GM12864 (cell line): ENCODE measurements around the gene NHS.

Experiments
- DNase-seq: peaks from one replicate; pipeline ENCODE4 v3.0.0-alpha.2; 2011; ENCODE audit warnings: low read depth
- H3K4me3 ChIP-seq: 2 replicates; pipeline ENCODE4 v1.5.1; 2011; ENCODE audit warnings: mild to moderate bottlenecking, low read depth, low read length, control low read depth
- TF ChIP-seq, protein P1 (sequence below): IDR thresholded peaks from 2 replicates; pipeline ENCODE4 v1.5.1; 2011; ENCODE audit warnings: low read depth, mild to moderate bottlenecking, moderate library complexity, low read length, control low read depth, inconsistent platforms; ENCODE audit errors: missing control alignments

The NHS gene

DNA sequence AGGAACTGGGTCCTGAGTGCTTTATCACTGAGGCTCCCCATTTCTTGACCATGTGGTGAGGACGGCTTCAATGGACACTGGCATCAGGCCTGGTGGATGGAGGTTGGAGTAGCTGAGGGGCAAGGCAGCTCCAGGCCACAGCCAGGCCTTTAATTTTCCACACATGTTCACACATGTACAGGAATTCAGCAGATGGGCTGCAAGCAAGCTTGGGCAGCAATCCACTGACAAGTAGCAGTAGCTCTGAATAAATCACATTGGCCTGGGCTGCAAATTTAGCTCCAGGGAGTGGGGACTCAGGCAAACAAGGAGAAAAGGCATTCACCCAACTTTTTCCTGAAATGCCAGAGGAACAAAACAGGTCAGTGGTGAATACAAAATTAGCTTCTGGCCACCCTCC lies 254.5 kb downstream of the NHS start:
- TF ChIP-seq, protein P1, sequence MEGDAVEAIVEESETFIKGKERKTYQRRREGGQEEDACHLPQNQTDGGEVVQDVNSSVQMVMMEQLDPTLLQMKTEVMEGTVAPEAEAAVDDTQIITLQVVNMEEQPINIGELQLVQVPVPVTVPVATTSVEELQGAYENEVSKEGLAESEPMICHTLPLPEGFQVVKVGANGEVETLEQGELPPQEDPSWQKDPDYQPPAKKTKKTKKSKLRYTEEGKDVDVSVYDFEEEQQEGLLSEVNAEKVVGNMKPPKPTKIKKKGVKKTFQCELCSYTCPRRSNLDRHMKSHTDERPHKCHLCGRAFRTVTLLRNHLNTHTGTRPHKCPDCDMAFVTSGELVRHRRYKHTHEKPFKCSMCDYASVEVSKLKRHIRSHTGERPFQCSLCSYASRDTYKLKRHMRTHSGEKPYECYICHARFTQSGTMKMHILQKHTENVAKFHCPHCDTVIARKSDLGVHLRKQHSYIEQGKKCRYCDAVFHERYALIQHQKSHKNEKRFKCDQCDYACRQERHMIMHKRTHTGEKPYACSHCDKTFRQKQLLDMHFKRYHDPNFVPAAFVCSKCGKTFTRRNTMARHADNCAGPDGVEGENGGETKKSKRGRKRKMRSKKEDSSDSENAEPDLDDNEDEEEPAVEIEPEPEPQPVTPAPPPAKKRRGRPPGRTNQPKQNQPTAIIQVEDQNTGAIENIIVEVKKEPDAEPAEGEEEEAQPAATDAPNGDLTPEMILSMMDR: no peak
- DNase-seq: no peak
- H3K4me3 ChIP-seq: no peak overlapping the region

DNA sequence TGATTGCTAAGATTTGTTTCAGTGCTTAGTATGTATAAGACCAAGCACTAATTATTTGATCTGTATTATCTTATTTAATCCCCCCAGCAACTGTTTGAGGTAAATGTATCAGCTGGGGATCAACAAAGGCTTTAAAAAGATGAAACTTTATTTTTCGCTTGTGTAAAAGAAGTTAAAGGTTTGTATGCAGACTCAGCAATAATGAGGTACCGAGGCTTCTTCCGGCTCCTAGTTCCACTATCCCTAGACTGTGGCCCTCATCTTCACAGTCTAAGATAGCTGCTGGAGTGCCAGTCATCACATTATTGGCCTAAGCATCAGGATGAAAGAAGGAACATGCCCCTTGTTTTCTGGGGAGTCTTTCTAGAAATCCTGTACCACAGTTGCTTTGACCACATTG lies 256.6 kb downstream of the NHS start:
- TF ChIP-seq, protein P1: no peak
- no peak overlapping the region for H3K4me3 ChIP-seq
- DNase-seq: no peak

DNA sequence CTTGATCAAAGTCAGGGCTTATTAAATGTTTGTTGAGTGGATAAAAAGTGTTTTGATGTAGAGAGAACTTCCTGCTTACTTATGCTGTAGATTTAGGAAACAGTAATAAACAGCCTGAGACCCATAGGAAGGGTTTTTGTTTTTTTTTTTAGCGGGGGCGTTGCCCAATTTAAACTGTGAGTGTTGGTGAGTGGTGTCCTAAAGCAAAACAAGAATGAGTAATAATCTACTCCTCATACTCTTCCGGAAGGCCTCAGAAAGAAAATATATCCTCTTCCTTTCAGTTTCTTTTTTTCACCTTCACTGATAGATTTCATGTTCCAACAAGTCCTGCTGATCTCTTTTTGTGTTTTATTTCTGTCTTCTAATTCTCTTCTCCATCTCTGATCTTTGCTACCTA lies 257.9 kb downstream of the NHS start:
- TF ChIP-seq, protein P1: no peak
- no peak for DNase-seq
- no peak overlapping the region for H3K4me3 ChIP-seq

DNA sequence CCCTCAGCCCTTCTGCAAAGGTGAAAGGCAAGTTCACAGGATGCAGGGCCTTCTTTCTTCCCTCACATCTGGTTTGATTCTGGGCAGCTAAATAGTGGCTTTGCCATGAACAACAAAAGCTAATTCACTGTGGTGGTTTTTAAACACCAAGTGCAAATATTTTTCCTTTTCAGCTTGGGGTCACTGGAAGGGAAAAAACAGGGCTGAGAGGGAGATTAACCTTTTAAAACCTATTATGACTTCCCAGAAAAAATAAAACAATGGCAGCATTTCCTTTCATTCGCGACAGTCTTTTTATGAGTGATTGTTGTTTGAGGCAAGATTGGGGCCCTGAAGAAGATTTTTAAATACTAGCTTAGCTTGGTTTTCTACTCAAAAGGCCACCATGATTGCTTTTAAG lies 258.5 kb downstream of the NHS start:
- TF ChIP-seq, protein P1: no peak
- H3K4me3 ChIP-seq: no peak overlapping the region
- no peak for DNase-seq

DNA sequence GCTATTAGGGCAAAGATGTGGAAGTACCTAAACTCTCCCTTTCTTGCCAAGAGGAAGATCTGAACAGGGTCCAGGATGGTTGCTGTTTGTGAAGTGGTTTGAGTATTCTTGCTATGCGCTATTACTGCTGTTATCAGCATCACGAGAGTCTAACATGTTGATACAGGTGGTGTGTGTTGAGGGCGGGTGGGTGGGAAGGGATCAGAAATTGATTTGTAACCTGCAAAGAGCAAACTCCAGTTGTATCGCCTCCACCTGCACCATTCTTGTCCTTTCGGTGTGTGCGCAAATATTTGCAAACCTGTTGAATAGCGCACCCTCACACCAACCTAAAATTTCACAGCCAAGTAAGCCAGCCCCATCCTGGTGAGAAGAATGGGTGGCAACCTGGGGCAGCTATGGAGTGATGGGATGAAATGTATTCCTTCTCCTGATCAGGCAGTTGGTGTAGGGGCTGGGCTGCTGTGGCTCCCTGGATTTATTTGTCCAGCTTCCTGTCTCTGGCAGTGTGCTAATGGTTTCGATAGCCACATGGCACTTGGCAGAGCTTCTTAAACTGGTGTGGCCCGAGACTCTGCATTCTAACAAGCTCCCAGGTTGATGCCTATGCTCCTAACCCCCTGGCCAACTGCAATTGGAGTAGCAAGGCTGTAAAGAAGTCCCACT lies 259.7 kb downstream of the NHS start:
- no peak for DNase-seq
- TF ChIP-seq, protein P1: no peak

DNA sequence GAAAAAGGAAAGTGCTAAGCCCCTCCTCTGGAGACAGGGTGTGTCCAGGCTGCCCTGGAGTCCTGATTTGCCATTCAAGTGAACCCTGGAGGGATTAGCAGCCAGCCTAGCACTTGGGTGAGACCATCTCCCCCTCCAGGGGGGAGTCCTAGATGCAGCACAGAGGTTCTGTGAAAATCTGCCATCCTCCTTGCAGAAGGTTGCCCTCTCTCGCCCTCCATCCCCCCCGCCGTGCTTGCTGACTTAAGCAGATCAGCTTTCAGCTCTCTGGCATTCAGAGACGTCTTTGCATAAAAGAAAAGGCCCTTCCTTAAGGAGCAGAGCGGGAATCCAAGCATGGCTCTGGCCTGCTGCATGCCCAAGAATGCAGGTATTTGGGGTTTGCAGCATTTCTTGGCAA lies 260.2 kb downstream of the NHS start:
- H3K4me3 ChIP-seq: no peak overlapping the region
- TF ChIP-seq, protein P1: no peak
- DNase-seq: no peak

More for the DNA sequence above, 259.7 kb downstream of the NHS start:
- H3K4me3 ChIP-seq: no peak overlapping the region

DNA sequence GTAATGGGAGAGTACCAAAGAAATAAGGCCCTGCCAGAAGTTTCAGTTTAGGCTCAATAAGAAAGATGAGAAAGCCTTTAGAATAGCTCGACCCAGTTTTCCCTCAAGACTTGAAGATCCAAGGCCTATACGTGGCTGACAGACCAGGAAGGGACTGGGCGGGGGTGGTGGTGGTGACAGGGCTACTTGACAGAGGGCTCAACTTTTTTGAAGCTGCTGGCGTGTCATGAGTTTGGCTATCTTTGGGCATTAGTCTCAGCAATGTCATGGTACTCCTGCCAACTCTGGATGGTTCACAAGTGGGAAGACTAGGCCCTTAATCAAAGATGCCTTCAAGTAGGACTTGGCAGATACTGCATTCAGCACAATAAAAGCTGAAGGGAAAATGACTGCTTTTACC lies 262.2 kb downstream of the NHS start:
- TF ChIP-seq, protein P1: no peak
- no peak for DNase-seq
- no peak overlapping the region for H3K4me3 ChIP-seq
